ENCODE measurements around the gene COL18A1.

- TF ChIP-seq CTCF (IDR thresholded peaks at IDR 0.05; ENCODE audit: control extremely low read depth in 1 of 3, insufficient read depth in 1 of 3, low read depth in 1 of 3, low read length in 3 of 3) (no peak), ZNF274 (IDR thresholded peaks at IDR 0.05; ENCODE audit: borderline replicate concordance, extremely low read depth, low read length) (no peak), POLR2A (IDR thresholded peaks at IDR 0.05; ENCODE audit: control extremely low read depth in 1 of 2, low read depth in 2 of 2, low read length in 2 of 2) (no peak), CHD1 (IDR thresholded peaks at IDR 0.05; ENCODE audit: low read depth, low read length) (no peak), EZH2 (IDR thresholded peaks at IDR 0.05; ENCODE audit: low read depth, low read length, severe bottlenecking) (no peak), MAFK (IDR thresholded peaks at IDR 0.05; ENCODE audit: low read depth, low read length) (no peak), CEBPB (IDR thresholded peaks at IDR 0.05; ENCODE audit: low read depth, low read length) (no peak), SP1 (IDR thresholded peaks at IDR 0.05; ENCODE audit: low read depth, low read length) (no peak), CHD2 (IDR thresholded peaks at IDR 0.05; ENCODE audit: low read length) (no peak), POLR2AphosphoS5 (IDR thresholded peaks at IDR 0.05; ENCODE audit: low read depth, low read length) (no peak), SRF (IDR thresholded peaks at IDR 0.05; ENCODE audit: low read depth, low read length) (no peak), RAD21 (IDR thresholded peaks at IDR 0.05 in 1 of 2, conservative IDR thresholded peaks at IDR 0.05 in 1 of 2; ENCODE audit: low read depth in 2 of 2, low read length in 2 of 2) (no peak)
- TF ChIP-seq, protein P1, sequence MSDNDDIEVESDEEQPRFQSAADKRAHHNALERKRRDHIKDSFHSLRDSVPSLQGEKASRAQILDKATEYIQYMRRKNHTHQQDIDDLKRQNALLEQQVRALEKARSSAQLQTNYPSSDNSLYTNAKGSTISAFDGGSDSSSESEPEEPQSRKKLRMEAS (IDR thresholded peaks at IDR 0.05): no peak
Observed at GRCh38 chr21:45490049-45490731, 85.2 kb downstream of the COL18A1 start.

All from H1 (cell line).